Inflammatory macrophage (primary cell): ENCODE data around the gene CD2BP2.
A peak's percentile ranks its signal among the peaks of the same experiment; 100 is the strongest.
"Not testable (repeated sequence)": the region's sequence is repeated elsewhere in the genome, so short reads cannot be mapped to it uniquely, and the experiment has no call there.

ENCODE experiments used
- DNase-seq, 2 donors: peaks; one replicate each; pipeline ENCODE4 v3.0.0-alpha.2; 2020 to 2022

Gene CD2BP2

GRCh38 chr16:30358990-30359870 is 4.1 kb upstream of the CD2BP2 start:
- no peak for DNase-seq

GRCh38 chr16:30358577-30358936 is 3.4 kb upstream of the CD2BP2 start:
- no peak for DNase-seq

DNA sequence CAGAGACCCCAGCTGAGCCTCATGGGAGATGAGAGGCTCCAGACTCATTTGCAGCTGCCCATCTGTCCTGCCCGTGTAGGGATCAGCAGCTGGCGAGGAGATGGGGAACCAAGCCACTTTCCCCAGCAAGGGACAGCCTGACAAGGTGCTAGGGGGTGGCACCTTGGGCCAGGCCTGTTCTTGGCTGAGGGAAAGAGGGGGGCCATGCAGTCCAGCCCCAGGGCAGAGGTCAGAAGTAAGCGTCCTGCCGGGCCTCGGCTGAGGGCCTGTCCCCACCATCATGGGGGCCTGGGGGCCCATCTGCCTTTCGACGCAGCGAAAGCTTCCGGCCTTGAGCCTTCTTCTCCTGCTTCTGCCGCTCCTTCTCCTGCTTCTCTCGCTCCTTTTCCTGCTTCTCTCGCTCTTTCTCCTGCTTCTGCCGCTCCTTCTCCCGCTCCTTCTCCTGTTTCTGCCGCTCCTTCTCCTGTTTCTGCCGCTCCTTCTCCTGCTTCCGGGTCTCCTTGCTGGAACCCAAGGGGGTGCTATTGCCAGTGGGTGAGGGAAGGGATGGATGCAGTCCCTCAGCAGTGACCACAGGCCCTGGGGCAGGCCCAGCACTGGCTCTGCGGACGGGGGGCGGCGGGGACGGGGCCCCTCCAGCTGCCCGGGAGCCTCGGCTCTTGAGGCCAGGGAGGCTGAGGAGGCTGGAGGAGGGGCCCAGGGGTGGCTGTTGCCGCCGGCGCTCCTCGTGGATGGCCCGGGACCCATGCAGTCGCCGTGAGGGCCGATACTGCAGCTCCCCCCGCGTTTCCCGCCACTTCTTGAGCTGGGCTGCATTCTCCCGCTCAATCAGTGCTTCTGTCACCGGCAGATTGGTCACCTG is 2.8 kb upstream of the CD2BP2 start:
- DNase-seq, result no peak

DNA sequence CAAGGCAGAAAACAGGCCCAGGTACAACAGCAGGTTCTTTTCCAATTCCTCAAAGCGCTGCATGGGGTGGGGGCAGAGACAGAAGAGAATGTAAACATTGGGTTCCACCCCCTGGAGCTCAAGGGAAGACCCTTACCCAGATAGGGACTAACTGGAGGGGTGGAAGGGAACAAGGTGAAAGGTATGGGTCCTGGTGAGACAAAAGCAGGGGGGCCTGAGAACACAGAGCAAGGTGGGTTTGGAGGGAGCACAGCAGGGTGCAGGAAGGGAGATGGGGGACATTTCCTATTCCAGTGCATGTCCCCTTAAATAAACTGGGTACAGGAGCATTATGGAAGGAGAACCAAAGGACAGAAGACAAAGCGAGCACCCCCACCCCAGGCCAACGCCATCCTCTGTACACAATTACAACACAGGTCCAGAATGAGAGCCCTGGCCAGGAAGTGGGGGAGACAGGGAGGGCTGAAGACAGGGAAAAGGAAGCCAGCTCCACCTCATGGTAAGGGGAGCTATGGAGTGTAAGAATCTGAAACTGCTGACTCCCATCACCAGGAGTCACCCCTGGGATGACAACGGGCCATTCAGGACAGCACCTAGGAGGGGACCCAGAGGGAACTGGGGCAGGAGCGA is 2.1 kb upstream of the CD2BP2 start:
- no peak for DNase-seq

DNA sequence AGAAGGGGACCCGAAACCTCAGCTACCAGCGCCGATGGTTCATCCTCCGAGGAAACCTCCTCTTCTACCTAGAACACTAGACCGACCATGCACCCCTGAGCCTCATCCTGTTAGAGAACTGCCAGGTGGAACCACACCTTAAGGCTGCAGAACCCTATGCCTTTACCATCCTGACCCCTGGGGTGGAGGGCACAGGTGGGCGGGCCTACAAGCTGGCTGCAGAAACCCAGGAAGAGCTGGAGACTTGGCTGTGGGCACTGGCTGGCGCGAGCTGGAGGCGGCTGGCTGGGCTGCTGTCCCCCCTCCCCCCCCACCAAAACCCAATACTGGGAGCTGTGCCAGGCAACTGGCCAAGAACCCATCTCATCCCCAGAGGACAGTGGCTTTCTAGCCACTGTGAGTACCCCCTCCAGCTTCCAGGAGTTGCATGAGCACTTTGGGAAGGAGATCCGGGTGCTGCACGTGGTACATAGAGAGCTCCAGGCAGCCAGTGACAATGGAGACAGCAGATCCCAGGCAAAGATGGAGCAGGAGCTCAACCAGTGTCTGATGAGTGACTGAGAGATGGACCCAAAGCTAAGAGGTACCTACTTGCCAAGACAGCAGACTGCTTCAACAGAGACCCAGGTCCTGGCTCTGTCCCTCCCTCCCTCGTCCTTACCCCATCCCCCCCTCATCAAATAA is 1.4 kb upstream of the CD2BP2 start:
- DNase-seq, result no peak

- no peak for DNase-seq
These were observed 823 bp upstream of the CD2BP2 start for GRCh38 chr16:30355954-30356308.

- peak; percentile 58 to 86 for DNase-seq
These were observed 525 bp downstream of the CD2BP2 start for GRCh38 chr16:30354423-30355143.

- DNase-seq, result no peak
These were observed 1.5 kb downstream of the CD2BP2 start for GRCh38 chr16:30353438-30354129.

GRCh38 chr16:30352488-30353401 is 2.4 kb downstream of the CD2BP2 start:
- DNase-seq, result no peak

- DNase-seq, result no peak
These were observed 3.3 kb downstream of the CD2BP2 start for GRCh38 chr16:30351586-30352419.

GRCh38 chr16:30351001-30351441 is 4.1 kb downstream of the CD2BP2 start:
- no peak for DNase-seq

GRCh38 chr16:30350134-30350871 is 4.8 kb downstream of the CD2BP2 start:
- DNase-seq, result no peak

DNA sequence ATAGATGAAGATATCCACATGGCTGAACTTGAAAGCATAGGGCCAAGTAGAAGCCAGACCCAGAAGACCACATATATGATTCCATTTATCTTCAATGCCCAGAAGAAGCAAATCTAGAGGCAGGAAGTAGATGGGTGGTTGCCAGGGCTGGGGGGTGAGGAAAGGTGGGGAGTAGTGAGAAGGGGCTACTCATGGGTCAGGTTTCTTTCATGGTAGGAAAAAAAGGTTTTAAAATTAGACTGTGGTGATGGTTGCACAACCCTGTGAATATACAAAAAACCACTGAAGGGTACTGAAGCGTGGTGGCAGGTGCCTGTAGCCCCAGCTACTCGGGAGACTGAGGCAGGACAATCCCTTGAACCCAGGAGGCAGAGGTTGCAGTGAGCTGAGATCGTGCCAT is 5.4 kb downstream of the CD2BP2 start:
- no peak for DNase-seq

DNA sequence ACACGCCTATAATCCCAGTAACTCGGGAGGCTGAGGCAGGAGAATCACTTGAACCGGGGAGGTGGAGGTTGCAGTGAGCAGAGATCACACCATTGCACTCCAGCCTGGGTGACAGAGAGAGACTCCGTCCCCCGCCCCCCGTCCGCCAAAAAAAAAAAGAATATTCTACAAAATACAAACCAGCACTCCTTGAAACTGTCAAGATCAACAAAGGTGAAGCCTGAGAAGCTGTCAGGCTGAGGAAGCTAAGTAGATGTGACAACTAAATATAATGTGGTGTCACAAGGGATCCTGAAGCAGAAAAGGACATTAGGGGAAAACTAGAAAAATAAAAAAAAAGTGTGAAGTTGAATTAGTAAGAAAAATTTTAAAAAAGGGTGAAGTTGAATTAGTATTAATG is 6.2 kb downstream of the CD2BP2 start:
- no peak for DNase-seq

GRCh38 chr16:30348113-30348512 is 7.0 kb downstream of the CD2BP2 start:
- DNase-seq, result no peak

DNA sequence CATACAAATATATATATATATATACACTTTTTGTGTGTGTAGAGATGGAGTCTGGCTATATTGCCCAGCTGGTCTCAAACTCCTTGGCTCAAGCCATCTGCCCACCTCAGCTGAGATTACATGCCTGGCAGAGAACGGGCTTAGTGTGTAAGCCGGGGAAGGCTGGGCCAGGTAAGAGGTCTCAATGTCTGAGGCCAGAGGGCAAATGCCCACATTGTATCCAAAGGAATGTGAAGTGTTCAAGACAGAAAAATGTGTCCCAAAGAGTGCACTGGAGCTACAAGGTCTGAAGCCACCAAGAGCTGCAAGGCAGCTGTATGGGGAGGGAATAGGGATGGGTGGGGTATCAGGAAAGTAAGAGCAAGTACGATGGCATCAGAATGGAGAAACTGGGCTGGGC is 8.8 kb downstream of the CD2BP2 start:
- no peak for DNase-seq

GRCh38 chr16:30343491-30343820 is 11.7 kb downstream of the CD2BP2 start:
- not testable (repeated sequence) for DNase-seq

DNA sequence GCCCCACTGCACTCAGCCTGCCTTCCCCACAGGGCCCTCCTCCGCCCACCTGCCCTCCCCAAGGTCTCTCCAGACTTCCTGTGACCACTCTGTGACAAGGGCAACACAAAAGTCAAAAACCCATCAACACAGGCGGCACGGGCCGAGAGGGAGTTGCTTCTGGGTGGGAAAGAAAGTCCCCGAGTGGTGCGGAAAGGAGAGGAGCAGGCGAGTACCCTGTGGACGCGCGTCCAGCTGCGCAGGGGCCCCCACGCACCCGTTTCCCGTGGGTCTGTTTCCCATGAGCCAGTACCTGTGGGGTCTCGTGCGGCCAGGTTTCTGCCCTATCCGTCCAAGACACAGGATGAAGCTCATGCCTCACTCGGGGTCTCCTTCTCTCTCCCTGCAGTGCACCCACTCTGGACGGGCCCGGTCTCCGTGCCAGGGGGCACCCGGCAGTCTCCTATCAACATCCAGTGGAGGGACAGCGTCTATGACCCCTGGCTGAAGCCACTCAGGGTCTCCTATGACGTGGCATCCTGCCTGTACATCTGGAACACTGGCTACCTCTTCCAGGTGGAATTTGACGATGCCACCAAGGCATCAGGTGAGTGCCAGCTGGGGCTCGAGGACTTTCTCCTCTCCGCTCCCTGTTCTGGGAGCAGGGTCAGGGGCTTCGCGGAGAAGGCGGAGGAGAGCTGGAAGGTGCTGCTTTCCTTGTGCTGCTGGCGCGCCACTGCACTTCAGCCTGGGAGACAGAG is 12.2 kb downstream of the CD2BP2 start:
- no peak for DNase-seq
